Fibroblast of pulmonary artery (primary cell): ENCODE results near the gene TRIP13.
"Not testable (repeated sequence)": the region's sequence is repeated elsewhere in the genome, so short reads cannot be mapped to it uniquely, and the experiment has no call there.

ENCODE experiments used
- DNase-seq: peaks from one replicate; pipeline ENCODE4 v3.0.0-alpha.2; 2010; ENCODE audit warnings: low read depth
- H3K4me3 ChIP-seq: replicated peaks from 2 replicates; pipeline ENCODE4 v1.5.1; 2011; ENCODE audit warnings: low read depth, mild to moderate bottlenecking, control low read depth, low read length, moderate library complexity
- TF ChIP-seq, protein P1 (sequence below): IDR thresholded peaks from 2 replicates; pipeline ENCODE4 v1.5.1; 2011; ENCODE audit warnings: mild to moderate bottlenecking, control low read depth, low read length, inconsistent platforms; ENCODE audit errors: missing control alignments

TRIP13 gene

GRCh38 chr5:939368-939767, 46.7 kb downstream of the TRIP13 start:
- TF ChIP-seq, protein P1, sequence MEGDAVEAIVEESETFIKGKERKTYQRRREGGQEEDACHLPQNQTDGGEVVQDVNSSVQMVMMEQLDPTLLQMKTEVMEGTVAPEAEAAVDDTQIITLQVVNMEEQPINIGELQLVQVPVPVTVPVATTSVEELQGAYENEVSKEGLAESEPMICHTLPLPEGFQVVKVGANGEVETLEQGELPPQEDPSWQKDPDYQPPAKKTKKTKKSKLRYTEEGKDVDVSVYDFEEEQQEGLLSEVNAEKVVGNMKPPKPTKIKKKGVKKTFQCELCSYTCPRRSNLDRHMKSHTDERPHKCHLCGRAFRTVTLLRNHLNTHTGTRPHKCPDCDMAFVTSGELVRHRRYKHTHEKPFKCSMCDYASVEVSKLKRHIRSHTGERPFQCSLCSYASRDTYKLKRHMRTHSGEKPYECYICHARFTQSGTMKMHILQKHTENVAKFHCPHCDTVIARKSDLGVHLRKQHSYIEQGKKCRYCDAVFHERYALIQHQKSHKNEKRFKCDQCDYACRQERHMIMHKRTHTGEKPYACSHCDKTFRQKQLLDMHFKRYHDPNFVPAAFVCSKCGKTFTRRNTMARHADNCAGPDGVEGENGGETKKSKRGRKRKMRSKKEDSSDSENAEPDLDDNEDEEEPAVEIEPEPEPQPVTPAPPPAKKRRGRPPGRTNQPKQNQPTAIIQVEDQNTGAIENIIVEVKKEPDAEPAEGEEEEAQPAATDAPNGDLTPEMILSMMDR = no peak
- no peak overlapping the region for H3K4me3 ChIP-seq
- DNase-seq = no peak

DNA sequence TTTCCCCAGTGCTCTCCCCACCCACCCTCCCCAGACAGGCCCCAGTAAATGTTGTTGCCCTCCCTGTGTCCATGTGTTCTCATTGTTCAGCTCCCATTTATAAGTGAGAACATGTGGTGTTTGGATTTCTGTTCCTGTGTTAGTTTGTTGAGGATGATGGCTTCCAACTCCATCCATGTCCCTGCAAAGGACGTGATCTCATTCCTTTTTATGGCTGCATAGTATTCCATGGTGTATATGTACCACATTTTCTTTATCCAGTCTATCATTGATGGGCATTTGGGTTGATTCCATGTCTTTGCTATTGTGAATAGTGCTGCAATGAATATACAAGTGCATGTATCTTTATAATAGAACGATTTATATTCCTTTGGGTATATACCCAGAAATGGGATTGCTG, 48.1 kb downstream of the TRIP13 start:
- H3K4me3 ChIP-seq = not testable (repeated sequence)

DNA sequence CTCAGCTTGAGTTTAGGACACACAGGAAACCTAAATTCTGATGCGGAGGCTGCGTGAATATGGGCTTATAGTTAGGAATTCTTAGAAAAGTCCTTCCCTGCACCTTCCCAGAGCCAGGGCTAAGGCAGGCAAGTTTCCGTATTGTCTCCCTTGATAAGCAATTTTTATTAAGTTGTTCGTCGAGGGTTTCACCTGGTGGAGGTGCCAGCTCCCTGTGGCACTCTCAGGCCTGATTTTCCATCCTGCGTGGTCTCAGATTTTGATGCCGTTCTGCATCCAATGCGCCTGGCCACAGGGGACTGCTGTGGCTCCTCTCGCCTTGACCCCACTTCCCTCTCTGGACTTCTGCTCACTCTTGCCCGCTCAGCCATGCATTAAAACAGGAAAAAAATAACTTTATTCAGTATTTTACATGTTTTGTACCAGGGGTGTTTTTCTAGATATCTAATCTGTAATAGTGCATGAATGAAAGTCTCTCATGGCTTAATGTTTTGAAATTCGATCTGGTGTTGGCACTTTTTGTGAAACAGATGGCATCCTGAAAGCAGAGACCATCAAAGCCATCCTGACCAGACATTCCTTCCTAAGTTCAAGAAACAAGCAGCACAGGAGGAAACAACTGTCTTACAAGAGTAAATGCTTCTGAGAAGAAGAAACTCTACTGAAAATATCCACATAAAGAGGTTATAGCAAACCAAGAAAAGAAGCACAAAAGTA, 50.7 kb downstream of the TRIP13 start:
- TF ChIP-seq, protein P1 = no peak
- no peak overlapping the region for H3K4me3 ChIP-seq
- DNase-seq = no peak

More for the DNA sequence above, 48.1 kb downstream of the TRIP13 start:
- not testable (repeated sequence) for DNase-seq

- no peak for DNase-seq
- no peak overlapping the region for H3K4me3 ChIP-seq
- TF ChIP-seq, protein P1 = no peak
Measured at GRCh38 chr5:943918-944620, 51.4 kb downstream of the TRIP13 start.

DNA sequence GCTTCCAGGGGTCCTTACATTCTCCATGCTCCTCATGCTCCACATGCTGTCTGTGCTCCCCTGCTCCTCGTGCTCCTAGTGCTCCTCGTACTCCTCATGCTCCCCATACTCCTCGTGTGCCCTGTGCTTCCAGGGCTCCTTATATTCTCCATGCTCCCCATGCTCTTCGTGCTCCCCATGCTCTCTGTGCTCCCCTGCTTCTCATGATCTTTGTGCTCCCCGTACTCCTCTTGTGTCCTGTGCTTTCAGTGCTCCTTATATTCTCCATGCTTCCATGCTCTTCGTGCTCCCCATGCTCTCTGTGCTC, 51.9 kb downstream of the TRIP13 start:
- TF ChIP-seq, protein P1 = no peak
- no peak overlapping the region for H3K4me3 ChIP-seq

GRCh38 chr5:944992-945685, 52.5 kb downstream of the TRIP13 start:
- DNase-seq = no peak
- H3K4me3 ChIP-seq = no peak overlapping the region

More for the DNA sequence above, 51.9 kb downstream of the TRIP13 start:
- DNase-seq = no peak

More at GRCh38 chr5:944992-945685, 52.5 kb downstream of the TRIP13 start:
- TF ChIP-seq, protein P1 = no peak
